Activated B cell treated with CpG ODN at 0.5 μM for 24 hours (primary cell): ENCODE measurements around the gene ABCG5. TPM values are rescaled to one million over a fixed set of nuclear protein-coding genes. Genes with fewer than 3 reads are reported as not detected.

Experiments
- ATAC-seq: fragments of 200-7000 bp; cut with Tn5 transposase; one replicate; pipeline ENCODE4 v1.10.0; 2021; ENCODE audit warnings: low read depth, mild to moderate bottlenecking, moderate library complexity
- CTCF ChIA-PET: fragments of 350-600 bp; sonication (Branson Sonifier 250); formaldehyde crosslinking; loops from one replicate; lab custom pipeline; 2021; ENCODE audit warnings: antibody characterized with exemption; lab: Charles Lee
- POLR2A ChIA-PET: fragments of 350-600 bp; sonication (Branson Sonifier 250); formaldehyde crosslinking; loops from one replicate; lab custom pipeline; 2021; ENCODE audit warnings: antibody characterized with exemption; lab: Charles Lee
- DNase-seq: peaks from one replicate; pipeline ENCODE4 v3.0.0; 2022
- H3K27ac Mint-ChIP-seq: one replicate; pipeline ENCODE4 v1.8.0; 2020; ENCODE audit warnings: mixed read lengths
- H3K27me3 Mint-ChIP-seq: one replicate; pipeline ENCODE4 v1.8.0; 2021; ENCODE audit warnings: mixed read lengths
- H3K36me3 Mint-ChIP-seq: one replicate; pipeline ENCODE4 v1.8.0; 2021; ENCODE audit warnings: low read depth, mixed read lengths
- H3K4me1 Mint-ChIP-seq: one replicate; pipeline ENCODE4 v1.8.0; 2021; ENCODE audit warnings: mixed read lengths
- H3K4me3 Mint-ChIP-seq: one replicate; pipeline ENCODE4 v1.8.0; 2020; ENCODE audit warnings: mild to moderate bottlenecking, mixed read lengths
- H3K9me3 Mint-ChIP-seq: one replicate; pipeline ENCODE4 v1.8.0; 2020; ENCODE audit warnings: mixed read lengths
- intact Hi-C: fragments of 100-400 bp; cut with micrococcal nuclease; formaldehyde crosslinking; loops from one replicate; pipeline ENCODE4 v1.15.1; 2024
- total RNA-seq: library from RNA; stranded (reverse); gene quantifications from 2 replicates; pipeline ENCODE4 v1.2.3, GENCODE V29; 2022
- TF ChIP-seq, protein P1 (sequence below): fragments of 200-600 bp; IDR thresholded peaks from one replicate; pipeline ENCODE4 v1.8.0; 2022; ENCODE audit warnings: antibody characterized with exemption, mild to moderate bottlenecking

The ABCG5 gene
- total RNA-seq, 1 donor from 2014 or later = not detected

DNA sequence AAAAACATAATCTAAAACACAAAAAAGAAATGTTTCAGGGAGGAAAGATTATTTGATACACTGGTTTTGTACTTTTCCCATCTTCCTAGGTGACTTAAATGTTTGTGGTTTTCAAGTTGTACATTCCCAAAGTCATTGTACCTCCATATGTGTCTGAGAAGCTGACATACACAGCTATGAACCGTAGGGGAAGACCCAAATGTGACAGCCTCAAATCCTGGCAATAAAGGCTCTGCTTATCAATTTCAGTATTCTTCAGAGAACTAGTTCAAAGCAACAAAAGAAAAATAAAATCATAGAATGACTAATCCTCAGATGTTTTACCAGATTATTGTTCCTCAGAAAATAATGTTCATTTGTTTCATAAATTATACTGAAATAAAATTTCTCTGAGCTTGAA lies 62.3 kb downstream of the ABCG5 start:
- Mint-ChIP-seq H3K27me3 (no peaks in the 10 kb centered on the region), H3K4me3 (no peak overlapping the region), H3K9me3 (no peaks in the 10 kb centered on the region), H3K27ac (no peak overlapping the region), H3K4me1 (peaks cover 12% of the 10 kb centered on the region), H3K36me3 (peaks cover 8% of the 10 kb centered on the region)
- ChIA-PET POLR2A (no interaction called here), CTCF (no interaction called here)
- intact Hi-C loops = loop anchor here (10.0 kb wide), 1 partner anchor 142 kb away; the partner anchor contains the start of gene PLEKHH2
- ATAC-seq (no peak), DNase-seq (no peak)
- TF ChIP-seq, protein P1, sequence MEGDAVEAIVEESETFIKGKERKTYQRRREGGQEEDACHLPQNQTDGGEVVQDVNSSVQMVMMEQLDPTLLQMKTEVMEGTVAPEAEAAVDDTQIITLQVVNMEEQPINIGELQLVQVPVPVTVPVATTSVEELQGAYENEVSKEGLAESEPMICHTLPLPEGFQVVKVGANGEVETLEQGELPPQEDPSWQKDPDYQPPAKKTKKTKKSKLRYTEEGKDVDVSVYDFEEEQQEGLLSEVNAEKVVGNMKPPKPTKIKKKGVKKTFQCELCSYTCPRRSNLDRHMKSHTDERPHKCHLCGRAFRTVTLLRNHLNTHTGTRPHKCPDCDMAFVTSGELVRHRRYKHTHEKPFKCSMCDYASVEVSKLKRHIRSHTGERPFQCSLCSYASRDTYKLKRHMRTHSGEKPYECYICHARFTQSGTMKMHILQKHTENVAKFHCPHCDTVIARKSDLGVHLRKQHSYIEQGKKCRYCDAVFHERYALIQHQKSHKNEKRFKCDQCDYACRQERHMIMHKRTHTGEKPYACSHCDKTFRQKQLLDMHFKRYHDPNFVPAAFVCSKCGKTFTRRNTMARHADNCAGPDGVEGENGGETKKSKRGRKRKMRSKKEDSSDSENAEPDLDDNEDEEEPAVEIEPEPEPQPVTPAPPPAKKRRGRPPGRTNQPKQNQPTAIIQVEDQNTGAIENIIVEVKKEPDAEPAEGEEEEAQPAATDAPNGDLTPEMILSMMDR = no peak

DNA sequence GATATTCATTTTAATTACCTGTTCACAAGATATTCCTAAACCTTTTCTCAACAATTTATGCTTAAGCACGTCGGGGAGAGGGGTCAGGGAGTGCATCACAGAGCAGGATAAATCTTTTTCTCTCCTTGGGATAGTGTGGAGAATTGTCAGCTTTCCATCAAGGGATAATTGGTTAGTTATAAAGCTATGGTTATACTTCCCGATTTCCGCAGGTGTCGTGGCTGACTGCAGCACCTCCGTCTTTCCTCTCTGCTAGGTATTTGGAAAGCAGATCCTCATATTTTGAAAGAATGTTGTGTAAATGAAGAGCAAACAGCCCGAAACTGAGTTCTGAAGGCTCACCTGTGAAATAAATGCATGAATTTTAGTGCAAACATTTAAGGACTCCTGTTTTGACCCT lies 64.0 kb downstream of the ABCG5 start:
- DNase-seq (no peak), ATAC-seq (no peak)
- intact Hi-C loops = loop anchor here (2.0 to 10.0 kb wide), 2 partner anchors 140 to 222 kb away; partner anchors contain the start of gene PLEKHH2
- peaks cover 12% of the 10 kb centered on the region for H3K4me1 Mint-ChIP-seq
- no peaks in the 10 kb centered on the region for H3K9me3 Mint-ChIP-seq
- peak overlapping the region; percentile 100 for H3K4me3 Mint-ChIP-seq
- peaks cover 4% of the 10 kb centered on the region for H3K27me3 Mint-ChIP-seq
- CTCF ChIA-PET = no interaction called here
- H3K27ac Mint-ChIP-seq = no peak overlapping the region
- TF ChIP-seq, protein P1 = no peak
- POLR2A ChIA-PET = interaction anchor here (1.1 kb wide), 1 partner anchor 1227 kb away, joined by 3 read pairs; no protein-coding TSS in a partner anchor
- peaks cover 8% of the 10 kb centered on the region for H3K36me3 Mint-ChIP-seq

DNA sequence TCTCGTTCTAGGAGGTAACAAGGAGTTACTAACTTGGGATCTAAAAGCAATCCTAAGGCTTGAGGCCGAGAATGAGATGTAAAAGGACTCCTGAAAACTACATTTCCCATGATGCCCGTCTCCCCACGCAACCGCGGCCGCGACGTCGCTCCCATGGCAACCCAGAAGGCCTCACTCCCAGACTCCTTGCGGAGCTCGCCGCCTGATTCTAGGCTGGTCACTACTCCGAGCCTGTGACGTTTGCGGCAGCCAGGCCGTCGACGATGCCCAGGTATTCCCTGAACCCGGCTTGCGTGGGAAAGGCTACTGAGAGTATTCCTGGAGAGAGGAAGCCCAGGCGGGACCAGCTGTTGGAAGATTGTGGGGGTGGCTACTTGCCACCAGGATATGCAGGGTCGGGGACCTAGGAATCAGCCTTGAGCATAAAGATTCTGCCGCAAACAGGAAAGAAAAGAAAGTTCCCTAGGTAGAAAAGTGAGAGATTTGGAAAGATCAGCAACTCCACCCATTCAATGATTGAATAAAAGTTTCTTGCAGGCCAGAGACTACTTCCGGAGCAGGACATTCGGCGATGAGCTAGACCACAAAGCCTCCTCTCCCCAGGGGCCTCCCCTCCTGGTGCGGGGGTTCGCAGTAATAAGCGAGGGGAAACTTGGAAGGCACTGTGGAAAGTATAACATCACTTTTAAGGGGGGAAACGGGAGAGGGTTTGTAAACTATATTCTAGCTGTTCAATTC lies 64.6 kb downstream of the ABCG5 start, which contains the start of gene DYNC2LI1:
Gene DYNC2LI1, plus strand, starts transcription at position 164 of the 738 bp plus-strand sequence. Its CDS starts 100 bp downstream, at position 264.
- intact Hi-C loops = loop anchor here (1.0 to 10.0 kb wide), 3 partner anchors 139 to 394 kb away; partner anchors contain the start of genes PLEKHH2 and PPM1B
- POLR2A ChIA-PET = interaction anchor here (0.6 to 1.1 kb wide), 2 partner anchors 10 to 1227 kb away, joined by 3 read pairs; no protein-coding TSS in a partner anchor
- H3K4me3 Mint-ChIP-seq = peak within 1 kb of the TSS; percentile 100

DNA sequence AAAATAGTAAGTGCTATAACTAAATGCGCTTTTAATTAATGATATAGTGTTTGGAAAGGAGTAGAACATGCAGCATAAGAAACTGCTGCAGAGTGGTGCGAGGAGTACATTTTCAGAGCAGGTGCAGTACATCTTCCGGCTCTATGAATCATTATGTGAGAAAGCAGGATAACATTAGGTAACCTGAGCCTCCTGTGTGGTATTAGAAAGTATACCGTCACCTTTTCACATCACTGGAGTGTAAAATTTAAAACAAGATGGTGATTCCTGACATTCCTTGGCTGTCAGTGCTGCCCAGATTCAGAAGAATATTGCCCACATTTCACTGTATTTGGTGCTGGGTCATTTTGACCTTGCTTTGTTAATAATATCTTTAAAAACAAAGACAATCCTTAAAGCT lies 72.6 kb downstream of the ABCG5 start:
- POLR2A ChIA-PET = no interaction called here
- H3K4me3 Mint-ChIP-seq = no peak overlapping the region
- DNase-seq = no peak
- no peaks in the 10 kb centered on the region for H3K36me3 Mint-ChIP-seq
- peaks cover 14% of the 10 kb centered on the region for H3K27me3 Mint-ChIP-seq
- intact Hi-C loops = no loop called here
- no peaks in the 10 kb centered on the region for H3K9me3 Mint-ChIP-seq
- no peak overlapping the region for H3K27ac Mint-ChIP-seq
- TF ChIP-seq, protein P1 = no peak
- no peak for ATAC-seq
- H3K4me1 Mint-ChIP-seq = no peaks in the 10 kb centered on the region
- CTCF ChIA-PET = no interaction called here

More for the DNA sequence above, 64.6 kb downstream of the ABCG5 start, which contains the start of gene DYNC2LI1:
- Mint-ChIP-seq H3K4me1 (peaks cover 12% of the 10 kb centered on the region), H3K9me3 (no peaks in the 10 kb centered on the region), H3K27me3 (peaks cover 4% of the 10 kb centered on the region), H3K27ac (peak within 1 kb of the TSS; percentile 85), H3K36me3 (peaks cover 8% of the 10 kb centered on the region)
- CTCF ChIA-PET = no interaction called here
- ATAC-seq (peak; percentile 98), DNase-seq (peak; percentile 75)
- TF ChIP-seq, protein P1 = no peak

DNA sequence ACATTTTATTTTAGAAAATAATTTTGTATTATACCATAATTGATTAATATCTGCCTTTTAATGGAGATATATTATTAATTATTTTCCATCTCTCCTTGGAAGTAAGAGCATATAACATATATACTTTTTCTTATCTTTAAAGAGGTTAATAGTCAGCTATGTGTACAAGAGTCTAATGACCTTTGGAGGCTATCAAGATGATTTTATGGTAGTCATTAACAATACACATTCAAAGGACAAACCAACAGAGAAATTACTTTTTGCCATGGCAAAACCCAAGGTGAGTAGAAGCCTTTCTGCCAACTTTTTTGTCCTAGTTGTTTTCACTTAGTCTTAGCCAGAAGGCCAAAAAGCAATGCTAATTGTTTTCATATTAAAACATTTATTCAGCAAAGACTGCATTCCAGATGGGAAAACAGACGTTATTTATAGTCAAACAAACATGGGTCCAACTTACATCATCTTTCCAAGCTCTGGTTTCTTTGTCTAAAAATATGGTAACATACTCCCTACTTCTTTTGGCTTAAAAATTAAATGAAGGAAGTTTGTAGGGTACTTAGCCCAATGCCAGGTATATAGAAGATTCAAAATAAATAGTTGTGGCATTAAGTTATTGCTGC lies 74.4 kb downstream of the ABCG5 start:
- H3K36me3 Mint-ChIP-seq = no peaks in the 10 kb centered on the region
- intact Hi-C loops = no loop called here
- no peak overlapping the region for H3K4me3 Mint-ChIP-seq
- ATAC-seq (no peak), DNase-seq (no peak)
- no peaks in the 10 kb centered on the region for H3K4me1 Mint-ChIP-seq
- ChIA-PET CTCF (no interaction called here), POLR2A (no interaction called here)
- peaks cover 10% of the 10 kb centered on the region for H3K27me3 Mint-ChIP-seq
- H3K27ac Mint-ChIP-seq = no peak overlapping the region
- TF ChIP-seq, protein P1 = no peak
- no peaks in the 10 kb centered on the region for H3K9me3 Mint-ChIP-seq
